AG04450 (cell line): ENCODE data around the gene KRTAP4-3. TPM values are rescaled to one million over a fixed set of nuclear protein-coding genes. Genes with fewer than 3 reads are reported as not detected.
"Not testable (repeated sequence)": the region's sequence is repeated elsewhere in the genome, so short reads cannot be mapped to it uniquely, and the experiment has no call there.

ENCODE experiments used
- CTCF ChIA-PET: fragments of 300-600, 350-600 bp; formaldehyde crosslinking; extraction: SDS; loops from one replicate; lab custom pipeline; 2022; ENCODE audit warnings: antibody characterized with exemption, inconsistent platforms; lab: Charles Lee
- POLR2A ChIA-PET: fragments of 350-600 bp; formaldehyde crosslinking; extraction: SDS; loops from one replicate; lab custom pipeline; 2021; ENCODE audit warnings: antibody characterized with exemption, inconsistent platforms; lab: Yijun Ruan, JAX
- DNase-seq: peaks from one replicate; pipeline ENCODE4 v3.0.0-alpha.2; 2011; ENCODE audit warnings: low read depth, low spot score
- H3K27ac ChIP-seq: one replicate; pipeline ENCODE4 v1.5.1; 2012; ENCODE audit warnings: low read depth, low read length, control low read depth
- H3K27me3 ChIP-seq: one replicate; pipeline ENCODE4 v1.6.0; 2012; ENCODE audit warnings: low read length; ENCODE audit not compliant: control insufficient read depth, insufficient read depth
- H3K4me3 ChIP-seq: 2 replicates; pipeline ENCODE4 v1.5.1; 2011; ENCODE audit warnings: mild to moderate bottlenecking, low read depth, low read length, control low read depth
- H3K9me3 ChIP-seq: 2 replicates; pipeline ENCODE4 v1.5.1; 2012; ENCODE audit warnings: low read length; ENCODE audit not compliant: control insufficient read depth, insufficient read depth
- polyA plus RNA-seq: library from polyadenylated mRNA; depleted of rRNA; stranded (reverse); fragments of >200 nt; gene quantifications from 2 replicates; pipeline ENCODE4 v1.2.3, GENCODE V29; 2011
- TF ChIP-seq, protein P1 (sequence below): IDR thresholded peaks from 2 replicates; pipeline ENCODE4 v1.5.1; 2011; ENCODE audit warnings: low read depth, low read length, control low read depth, inconsistent platforms

The KRTAP4-3 gene
- polyA plus RNA-seq, 1 experiment: not detected

DNA sequence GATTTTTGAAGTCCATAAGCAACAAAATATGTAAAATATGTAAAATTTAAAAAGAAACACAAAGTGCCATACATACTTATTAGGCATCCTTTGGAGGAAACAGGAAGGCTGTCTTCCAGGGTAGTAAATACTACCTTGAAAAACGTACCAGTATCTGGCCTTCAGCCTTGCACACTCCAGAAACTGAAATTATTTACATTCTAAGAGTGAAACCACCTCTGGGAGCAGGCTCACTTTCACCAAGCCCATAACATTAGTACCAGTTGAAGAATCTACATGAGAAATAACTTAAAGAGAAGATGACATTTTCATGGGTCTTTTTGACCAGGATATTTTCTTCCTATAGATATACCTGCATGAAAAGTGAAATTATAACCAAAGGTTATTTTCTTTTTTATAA lies 28.0 kb upstream of the KRTAP4-3 start:
- DNase-seq: no peak
- TF ChIP-seq, protein P1, sequence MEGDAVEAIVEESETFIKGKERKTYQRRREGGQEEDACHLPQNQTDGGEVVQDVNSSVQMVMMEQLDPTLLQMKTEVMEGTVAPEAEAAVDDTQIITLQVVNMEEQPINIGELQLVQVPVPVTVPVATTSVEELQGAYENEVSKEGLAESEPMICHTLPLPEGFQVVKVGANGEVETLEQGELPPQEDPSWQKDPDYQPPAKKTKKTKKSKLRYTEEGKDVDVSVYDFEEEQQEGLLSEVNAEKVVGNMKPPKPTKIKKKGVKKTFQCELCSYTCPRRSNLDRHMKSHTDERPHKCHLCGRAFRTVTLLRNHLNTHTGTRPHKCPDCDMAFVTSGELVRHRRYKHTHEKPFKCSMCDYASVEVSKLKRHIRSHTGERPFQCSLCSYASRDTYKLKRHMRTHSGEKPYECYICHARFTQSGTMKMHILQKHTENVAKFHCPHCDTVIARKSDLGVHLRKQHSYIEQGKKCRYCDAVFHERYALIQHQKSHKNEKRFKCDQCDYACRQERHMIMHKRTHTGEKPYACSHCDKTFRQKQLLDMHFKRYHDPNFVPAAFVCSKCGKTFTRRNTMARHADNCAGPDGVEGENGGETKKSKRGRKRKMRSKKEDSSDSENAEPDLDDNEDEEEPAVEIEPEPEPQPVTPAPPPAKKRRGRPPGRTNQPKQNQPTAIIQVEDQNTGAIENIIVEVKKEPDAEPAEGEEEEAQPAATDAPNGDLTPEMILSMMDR: no peak
- Histone ChIP-seq H3K4me3 (no peak overlapping the region), H3K27me3 (no peaks in the 10 kb centered on the region), H3K9me3 (no peaks in the 10 kb centered on the region), H3K27ac (no peak overlapping the region)
- ChIA-PET POLR2A (no interaction called here), CTCF (no interaction called here)

DNA sequence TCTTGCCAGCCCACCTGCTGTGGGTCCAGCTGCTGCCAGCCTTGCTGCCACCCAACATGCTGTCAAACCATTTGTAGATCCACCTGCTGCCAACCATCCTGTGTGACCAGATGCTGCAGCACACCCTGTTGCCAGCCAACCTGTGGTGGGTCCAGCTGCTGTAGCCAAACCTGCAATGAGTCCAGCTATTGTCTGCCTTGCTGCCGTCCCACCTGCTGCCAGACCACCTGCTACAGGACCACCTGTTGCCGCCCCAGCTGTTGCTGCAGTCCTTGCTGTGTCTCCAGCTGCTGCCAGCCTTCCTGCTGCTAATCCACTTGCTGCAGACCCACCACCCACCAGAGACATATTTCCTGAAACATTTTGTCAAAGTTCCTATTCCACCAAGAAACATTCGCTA lies 22.3 kb upstream of the KRTAP4-3 start:
- POLR2A ChIA-PET: no interaction called here

DNA sequence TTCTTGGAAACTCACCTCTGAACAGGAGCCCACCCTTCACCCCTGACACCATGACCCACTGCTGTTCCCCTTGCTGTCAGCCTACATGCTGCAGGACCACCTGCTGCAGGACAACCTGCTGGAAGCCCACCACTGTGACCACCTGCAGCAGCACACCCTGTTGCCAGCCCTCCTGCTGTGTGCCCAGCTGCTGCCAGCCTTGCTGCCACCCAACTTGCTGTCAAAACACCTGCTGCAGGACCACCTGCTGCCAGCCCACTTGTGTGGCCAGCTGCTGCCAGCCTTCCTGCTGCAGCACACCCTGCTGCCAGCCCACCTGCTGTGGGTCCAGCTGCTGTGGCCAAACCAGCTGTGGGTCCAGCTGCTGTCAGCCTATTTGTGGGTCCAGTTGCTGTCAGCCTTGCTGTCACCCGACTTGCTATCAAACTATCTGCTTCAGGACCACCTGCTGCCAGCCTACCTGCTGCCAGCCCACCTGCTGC lies 21.9 kb upstream of the KRTAP4-3 start, which contains the start of gene KRTAP9-1:
KRTAP9-1 (plus strand) TSS at position 51 of the 482 bp plus-strand sequence; CDS start at position 51, 0 bp downstream.
- CTCF ChIA-PET: interaction anchor here (0.6 kb wide), 1 partner anchor 132 kb away, joined by 3 read pairs; no protein-coding TSS in a partner anchor
- H3K27ac ChIP-seq, H3K4me3 ChIP-seq, POLR2A ChIA-PET, H3K27me3 ChIP-seq, H3K9me3 ChIP-seq, DNase-seq: not testable (repeated sequence)

More for the DNA sequence above, 22.3 kb upstream of the KRTAP4-3 start:
- no peak overlapping the region for H3K4me3 ChIP-seq
- no peak overlapping the region for H3K27ac ChIP-seq
- H3K27me3 ChIP-seq: peaks cover 6% of the 10 kb centered on the region
- DNase-seq: no peak
- TF ChIP-seq, protein P1: no peak
- H3K9me3 ChIP-seq: peaks cover 5% of the 10 kb centered on the region; the same call in 1 of the 2 replicates
- CTCF ChIA-PET: interaction anchor here (0.6 kb wide), 1 partner anchor 132 kb away, joined by 3 read pairs; no protein-coding TSS in a partner anchor

DNA sequence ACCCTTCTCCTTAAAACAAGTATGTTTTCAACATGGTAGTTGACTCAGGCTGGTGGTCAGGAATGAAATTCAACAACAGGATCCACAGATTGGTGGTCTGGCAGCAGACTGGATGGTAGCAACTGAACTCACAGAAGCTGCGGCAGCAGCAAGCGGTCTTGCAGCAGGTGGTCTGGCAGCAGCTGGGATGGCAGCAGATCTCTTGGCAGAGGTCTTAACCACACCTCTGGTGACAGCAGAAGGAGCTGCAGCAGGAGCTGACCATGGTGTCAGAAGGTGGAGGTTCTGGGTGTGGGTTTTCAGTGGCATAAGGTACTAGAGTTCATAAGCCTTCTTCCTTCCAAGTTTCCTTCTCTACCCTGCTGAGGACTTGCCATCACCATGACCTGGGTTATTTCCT lies 18.9 kb upstream of the KRTAP4-3 start:
- Histone ChIP-seq H3K27me3 (peaks cover 6% of the 10 kb centered on the region), H3K9me3 (peaks cover 9% of the 10 kb centered on the region; the same call in 1 of the 2 replicates), H3K27ac (no peak overlapping the region), H3K4me3 (no peak overlapping the region)
- DNase-seq: no peak
- ChIA-PET POLR2A (no interaction called here), CTCF (no interaction called here)
- TF ChIP-seq, protein P1: no peak

DNA sequence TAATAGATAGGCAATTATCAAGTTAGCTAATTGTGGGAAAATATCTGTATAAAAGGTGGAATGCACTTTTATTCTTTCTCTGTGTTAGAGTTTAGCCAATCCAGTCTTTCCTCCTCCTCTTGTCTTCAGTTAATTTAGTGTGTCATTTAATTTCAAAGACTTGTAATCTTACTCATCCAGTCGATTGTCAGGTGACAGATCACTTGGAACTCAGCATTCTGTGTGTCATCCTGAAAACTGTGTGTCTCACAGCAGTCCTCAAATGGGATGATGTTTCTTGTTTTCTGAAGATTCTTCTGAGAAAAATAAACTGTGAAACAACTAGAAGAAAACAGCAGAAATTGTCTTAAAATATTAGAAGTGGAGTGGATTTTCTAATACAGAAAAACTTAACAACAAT lies 17.0 kb upstream of the KRTAP4-3 start:
- ChIA-PET POLR2A (no interaction called here), CTCF (no interaction called here)
- TF ChIP-seq, protein P1: no peak
- no peaks in the 10 kb centered on the region for H3K27me3 ChIP-seq
- peaks cover 7% of the 10 kb centered on the region; the same call in 1 of the 2 replicates for H3K9me3 ChIP-seq
- H3K27ac ChIP-seq: no peak overlapping the region
- DNase-seq: no peak
- H3K4me3 ChIP-seq: no peak overlapping the region
